IMR-90 (cell line): Measurements from ENCODE around the gene VARS2. TPM values are rescaled to one million over a fixed set of nuclear protein-coding genes. Genes with fewer than 3 reads are reported as not detected.

Source experiments
- ATAC-seq: fragments of 200-7000 bp; cut with Tn5 transposase; 2 replicates; pipeline ENCODE4 v1.9.1; 2020; ENCODE audit warnings: low read depth, mild to moderate bottlenecking, moderate library complexity
- BruUV-seq: library from RNA; stranded (reverse); fragments of 400-500 nt; replicated peaks from 2 replicates; lab custom pipeline; 2021; lab: Mats Ljungman, UMichigan
- CTCF ChIA-PET: fragments of 300-600 bp; formaldehyde crosslinking; extraction: SDS; loops from one replicate; lab custom pipeline; 2021; ENCODE audit warnings: antibody characterized with exemption; lab: Yijun Ruan, JAX
- POLR2A ChIA-PET: fragments of 300-600 bp; sonication (Branson Sonifier 250); formaldehyde crosslinking; loops from one replicate; lab custom pipeline; 2022; ENCODE audit warnings: antibody characterized with exemption; ENCODE audit not compliant: unreplicated experiment; lab: Charles Lee
- DNase-seq: peaks from one replicate; pipeline ENCODE4 v3.0.0; 2013
- H2AFZ ChIP-seq: replicated peaks from 2 replicates; pipeline ENCODE3; 2013; ENCODE audit warnings: low read length, mild to moderate bottlenecking; ENCODE audit not compliant: poor library complexity
- H2AK5ac ChIP-seq: 2 replicates; pipeline ENCODE4 v1.6.1; 2013; ENCODE audit warnings: low read depth, low read length, inconsistent platforms
- H2AK9ac ChIP-seq: replicated peaks from 2 replicates; pipeline ENCODE3; 2013; ENCODE audit warnings: mild to moderate bottlenecking, low read depth, low read length, moderate library complexity; ENCODE audit not compliant: poor library complexity
- H2BK120ac ChIP-seq: 2 replicates; pipeline ENCODE4 v1.6.1; 2013; ENCODE audit warnings: low read depth, low read length, inconsistent platforms
- H2BK15ac ChIP-seq: 3 replicates; pipeline ENCODE4 v1.6.1; 2013; ENCODE audit warnings: low read depth, low read length, inconsistent platforms
- H2BK20ac ChIP-seq: 2 replicates; pipeline ENCODE4 v1.6.1; 2013; ENCODE audit warnings: low read depth, mild to moderate bottlenecking, inconsistent platforms, low read length, moderate library complexity
- H2BK5ac ChIP-seq: 2 replicates; pipeline ENCODE4 v1.6.1; 2013; ENCODE audit warnings: mild to moderate bottlenecking, low read depth, low read length, inconsistent platforms; ENCODE audit not compliant: poor library complexity, severe bottlenecking
- H3K14ac ChIP-seq: replicated peaks from 2 replicates; pipeline ENCODE4 v1.6.1; 2013; ENCODE audit warnings: low read depth, low read length, inconsistent platforms
- H3K18ac ChIP-seq: 2 replicates; pipeline ENCODE4 v1.6.1; 2013; ENCODE audit warnings: low read depth, low read length, control low read depth
- H3K23ac ChIP-seq: 2 replicates; pipeline ENCODE4 v1.6.1; 2013; ENCODE audit warnings: low read depth, low read length, inconsistent platforms
- H3K27ac ChIP-seq: 2 replicates; pipeline ENCODE4 v1.5.1; 2013; ENCODE audit warnings: mild to moderate bottlenecking, control low read depth, low read length; ENCODE audit not compliant: insufficient read depth
- H3K27me3 ChIP-seq: 2 replicates; pipeline ENCODE4 v1.6.1; 2013; ENCODE audit warnings: low read length; ENCODE audit not compliant: control insufficient read depth, insufficient read depth
- H3K36me3 ChIP-seq: 2 replicates; pipeline ENCODE4 v1.6.1; 2013; ENCODE audit warnings: low read length, mixed read lengths; ENCODE audit not compliant: control insufficient read depth, insufficient read depth
- H3K4ac ChIP-seq: 2 replicates; pipeline ENCODE4 v1.6.1; 2013; ENCODE audit warnings: low read depth, low read length, inconsistent platforms
- H3K4me1 ChIP-seq: 2 replicates; pipeline ENCODE4 v1.6.1; 2013; ENCODE audit warnings: low read length, mixed read lengths; ENCODE audit not compliant: control insufficient read depth, insufficient read depth
- H3K4me2 ChIP-seq: 2 replicates; pipeline ENCODE4 v1.6.1; 2013; ENCODE audit warnings: low read depth, mild to moderate bottlenecking, control low read depth, low read length, moderate library complexity
- H3K4me3 ChIP-seq: 2 replicates; pipeline ENCODE4 v1.5.1; 2013; ENCODE audit warnings: low read depth, mild to moderate bottlenecking, control low read depth, low read length, moderate library complexity; ENCODE audit not compliant: insufficient read depth
- H3K56ac ChIP-seq: 2 replicates; pipeline ENCODE4 v1.6.1; 2013; ENCODE audit warnings: low read length, inconsistent platforms; ENCODE audit not compliant: insufficient read depth; ENCODE audit errors: extremely low read depth
- H3K79me1 ChIP-seq, 2 experiments: 2 replicates each; pipeline ENCODE4 v1.6.1; 2013; ENCODE audit warnings: low read length in 2 of 2, inconsistent platforms in 1 of 2, low read depth in 1 of 2
- H3K9ac ChIP-seq: 2 replicates; pipeline ENCODE4 v1.6.1; 2013; ENCODE audit warnings: low read depth, low read length, control low read depth
- H3K9me1 ChIP-seq: 2 replicates; pipeline ENCODE4 v1.6.1; 2013; ENCODE audit warnings: low read length, inconsistent platforms; ENCODE audit not compliant: insufficient read depth
- H3K9me3 ChIP-seq: 2 replicates; pipeline ENCODE4 v1.6.1; 2013; ENCODE audit warnings: low read length; ENCODE audit not compliant: control insufficient read depth, insufficient read depth
- H4K20me1 ChIP-seq: 2 replicates; pipeline ENCODE4 v1.6.1; 2013; ENCODE audit warnings: low read length, inconsistent platforms; ENCODE audit not compliant: insufficient read depth
- H4K5ac ChIP-seq: 2 replicates; pipeline ENCODE4 v1.6.1; 2013; ENCODE audit warnings: mild to moderate bottlenecking, low read depth, low read length, control low read depth
- H4K8ac ChIP-seq, 2 experiments: 2 replicates each; pipeline ENCODE4 v1.6.1; 2013; ENCODE audit warnings: low read depth in 2 of 2, low read length in 2 of 2, control low read depth in 1 of 2, inconsistent platforms in 1 of 2
- H4K91ac ChIP-seq: 2 replicates; pipeline ENCODE4 v1.6.1; 2013; ENCODE audit warnings: low read depth, low read length, inconsistent platforms; ENCODE audit not compliant: insufficient read depth
- CEBPB ChIP-seq: IDR thresholded peaks from 2 replicates; pipeline ENCODE4 v1.6.1; 2012; ENCODE audit warnings: low read depth, low read length, improper control_type of control experiment
- FOS ChIP-seq: fragments of 150-350 bp; IDR thresholded peaks from 2 replicates; pipeline ENCODE4 v1.6.1; 2016; ENCODE audit warnings: low read depth, low read length
- MAZ ChIP-seq: IDR thresholded peaks from 2 replicates; pipeline ENCODE4 v1.6.1; 2012; ENCODE audit warnings: low read depth, mild to moderate bottlenecking, low read length, improper control_type of control experiment, moderate library complexity, borderline replicate concordance
- POLR2A ChIP-seq: IDR thresholded peaks from 2 replicates; pipeline ENCODE4 v1.6.1; 2012; ENCODE audit warnings: mild to moderate bottlenecking, low read depth, low read length
- USF2 ChIP-seq: fragments of 150-350 bp; IDR thresholded peaks from 2 replicates; pipeline ENCODE4 v1.6.1; 2017; ENCODE audit warnings: mild to moderate bottlenecking, antibody characterized with exemption, low read length, low read depth
- WGBS, 2 experiments: methylation state at CpG; one replicate each; pipeline versions ENCODE4 v1.1.5 to v1.1.7; 2013; ENCODE audit warnings: missing lambda C conversion rate in 2 of 2; ENCODE audit not compliant: insufficient read length in 1 of 2; ENCODE audit errors: extremely low coverage in 2 of 2; 5-methylcytosine and 5-hydroxymethylcytosine counted together
- dilution Hi-C: fragments of 300-500 bp; cut with HindIII; formaldehyde crosslinking; loops from one replicate; pipeline ENCODE4 v1.14.3; 2018; ENCODE audit warnings: low sequenced_read_pairs; ENCODE audit not compliant: unreplicated experiment
- in situ Hi-C: fragments of 300-500 bp; cut with MboI; formaldehyde crosslinking; loops from 3 replicates; pipeline ENCODE4 v1.14.3; 2019; ENCODE audit warnings: low sequenced_read_pairs, inconsistent platforms, mixed read lengths
- intact Hi-C: fragments of 100-400 bp; cut with micrococcal nuclease; formaldehyde crosslinking; loops from 2 replicates; pipeline ENCODE4 v1.10.0; 2022
- polyA plus RNA-seq, 3 experiments: library from polyadenylated mRNA; depleted of rRNA; stranded (reverse); fragments of >200 nt; gene quantifications; 2 replicates each; pipeline ENCODE4 v1.2.3, GENCODE V29; 2012; ENCODE audit warnings: low replicate concordance in 1 of 3
- total RNA-seq: library from RNA; depleted of rRNA; stranded (reverse); fragments of >200 nt; gene quantifications from 2 replicates; pipeline ENCODE4 v1.2.3, GENCODE V29; 2012

The VARS2 gene
- total and polyA plus RNA-seq, 2 of the 4 experiments (the other 2 are of a cell fraction), result 7.2 to 14.0 TPM

- no peak overlapping the region for H4K91ac ChIP-seq
- ATAC-seq, result peak; percentile 6; the same call in 1 of the 2 replicates
- H3K36me3 ChIP-seq, result peaks cover 29% of the 10 kb centered on the region
- intact Hi-C loops, result no loop called here
- no CpG with 5 or more reads among the region's 6 CpGs for WGBS, 2 experiments
- peaks cover 9% of the 10 kb centered on the region; the same call in 1 of the 2 replicates for H3K9me1 ChIP-seq
- no peak overlapping the region for H4K8ac ChIP-seq
- H3K79me1 ChIP-seq, result peaks cover 25 to 57% of the 10 kb centered on the region in 2 experiments
- H3K27ac ChIP-seq, result no peak overlapping the region; the same call in 1 of the 2 replicates
- TF ChIP-seq FOS (peak; percentile 63; the same call in 1 of the 2 replicates), CEBPB (no peak), MAZ (0 out of 2 replicates have a peak, but pooled peaks have one; percentile 30), POLR2A (no peak), USF2 (no peak)
- no peak overlapping the region for H3K4me3 ChIP-seq
- no peak overlapping the region for H4K5ac ChIP-seq
- H2AK9ac ChIP-seq, result peak overlapping the region; percentile 18
- no peak overlapping the region for H3K9ac ChIP-seq
- peaks cover 31% of the 10 kb centered on the region for H3K4me1 ChIP-seq
- 0 out of 2 replicates have a peak overlapping the region, but pooled peaks have one; percentile 5 for H3K4me2 ChIP-seq
- no peak overlapping the region for H2AFZ ChIP-seq
- POLR2A ChIA-PET, result interaction anchor here (0.5 to 0.7 kb wide), 3 partner anchors 14 to 250 kb away, joined by 3 to 4 read pairs (median 3); no protein-coding TSS in a partner anchor
- H4K20me1 ChIP-seq, result no peaks in the 10 kb centered on the region; the same call in 1 of the 2 replicates
- H2BK15ac ChIP-seq, result no peak overlapping the region
- dilution Hi-C loops, result no loop called here
- no peaks in the 10 kb centered on the region for H3K27me3 ChIP-seq
- in situ Hi-C loops, result no loop called here
- H3K14ac ChIP-seq, result no peak overlapping the region
- CTCF ChIA-PET, result interaction anchor here (0.6 kb wide), 1 partner anchor 192 kb away, joined by 4 read pairs; no protein-coding TSS in a partner anchor
- no peak overlapping the region for H3K23ac ChIP-seq
- peak overlapping the region; percentile 6 for H2BK5ac ChIP-seq
- H2AK5ac ChIP-seq, result peak overlapping the region; percentile 70; the same call in 1 of the 2 replicates
- H3K4ac ChIP-seq, result no peak overlapping the region
- no peak overlapping the region; the same call in 1 of the 2 replicates for H2BK120ac ChIP-seq
- no peaks in the 10 kb centered on the region for H3K9me3 ChIP-seq
- no peak overlapping the region for H3K56ac ChIP-seq
- no TSS peak for BruUV-seq
- no peak overlapping the region for H2BK20ac ChIP-seq
- DNase-seq, result peak; percentile 58
- no peak overlapping the region for H3K18ac ChIP-seq
Measured at GRCh38 chr6:30887901-30888815, 25.9 kb upstream of the VARS2 start.
